ENCODE data around the gene KCNK18. TPM values are rescaled to one million over a fixed set of nuclear protein-coding genes. Genes with fewer than 3 reads are reported as not detected.

The KCNK18 gene
- total RNA-seq, 1 donor: not detected

GRCh38 chr10:117256910-117257309, 59.6 kb downstream of the KCNK18 start:
- Histone ChIP-seq H3K27me3 (ENCODE audit: insufficient read depth, low read length) (peaks cover 16% of the 10 kb centered on the region), H3K9me3 (ENCODE audit: low read depth, low read length) (no peaks in the 10 kb centered on the region), H3K36me3 (ENCODE audit: insufficient read depth, low read length) (no peaks in the 10 kb centered on the region), H3K27ac (ENCODE audit: low read depth, low read length) (no peak overlapping the region), H4K20me1 (ENCODE audit: insufficient read depth, low read length) (no peaks in the 10 kb centered on the region), H3K79me2 (ENCODE audit: insufficient read depth, low read length) (no peaks in the 10 kb centered on the region), H2AFZ (ENCODE audit: low read length) (no peak overlapping the region), H3K4me3 (ENCODE audit: insufficient read depth, low read length) (no peak overlapping the region), H3K4me2 (ENCODE audit: insufficient read depth, low read length) (no peak overlapping the region), H3K4me1 (ENCODE audit: insufficient read depth, low read length) (no peaks in the 10 kb centered on the region)
- no peak for DNase-seq (ENCODE audit: insufficient read length, low spot score, missing footprints)
- no peak for TF ChIP-seq CTCF (IDR thresholded peaks at IDR 0.05; ENCODE audit: extremely low read depth, low read depth, low read length)

GRCh38 chr10:117257721-117258120, 60.4 kb downstream of the KCNK18 start:
- H3K4me1 ChIP-seq (ENCODE audit: insufficient read depth, low read length): no peaks in the 10 kb centered on the region
- H3K79me2 ChIP-seq (ENCODE audit: insufficient read depth, low read length): no peaks in the 10 kb centered on the region
- TF ChIP-seq CTCF (IDR thresholded peaks at IDR 0.05; ENCODE audit: extremely low read depth, low read depth, low read length): no peak
- H2AFZ ChIP-seq (ENCODE audit: low read length): no peak overlapping the region
- H3K4me3 ChIP-seq (ENCODE audit: insufficient read depth, low read length): no peak overlapping the region
- no peaks in the 10 kb centered on the region for H4K20me1 ChIP-seq (ENCODE audit: insufficient read depth, low read length)
- peaks cover 23% of the 10 kb centered on the region for H3K27me3 ChIP-seq (ENCODE audit: insufficient read depth, low read length)
- DNase-seq (ENCODE audit: insufficient read length, low spot score, missing footprints): no peak
- no peak overlapping the region for H3K4me2 ChIP-seq (ENCODE audit: insufficient read depth, low read length)
- H3K36me3 ChIP-seq (ENCODE audit: insufficient read depth, low read length): no peaks in the 10 kb centered on the region
- H3K27ac ChIP-seq (ENCODE audit: low read depth, low read length): no peak overlapping the region
- no peaks in the 10 kb centered on the region for H3K9me3 ChIP-seq (ENCODE audit: low read depth, low read length)

- TF ChIP-seq CTCF (IDR thresholded peaks at IDR 0.05; ENCODE audit: extremely low read depth, low read depth, low read length): no peak
- Histone ChIP-seq H3K27me3 (ENCODE audit: insufficient read depth, low read length) (peaks cover 24% of the 10 kb centered on the region), H2AFZ (ENCODE audit: low read length) (no peak overlapping the region), H3K4me2 (ENCODE audit: insufficient read depth, low read length) (no peak overlapping the region), H3K4me3 (ENCODE audit: insufficient read depth, low read length) (no peak overlapping the region), H3K27ac (ENCODE audit: low read depth, low read length) (no peak overlapping the region), H4K20me1 (ENCODE audit: insufficient read depth, low read length) (no peaks in the 10 kb centered on the region), H3K79me2 (ENCODE audit: insufficient read depth, low read length) (no peaks in the 10 kb centered on the region), H3K4me1 (ENCODE audit: insufficient read depth, low read length) (no peaks in the 10 kb centered on the region), H3K9me3 (ENCODE audit: low read depth, low read length) (no peaks in the 10 kb centered on the region), H3K36me3 (ENCODE audit: insufficient read depth, low read length) (no peaks in the 10 kb centered on the region)
- DNase-seq (ENCODE audit: insufficient read length, low spot score, missing footprints): no peak
Observed at GRCh38 chr10:117259279-117259678, 62.0 kb downstream of the KCNK18 start.

Small RNA genes within 50 kb of the gene (small RNA-seq; reads per million reads assigned to genes)
- not detected for gene MIR3663

Other genes starting within 250 kb of the KCNK18 start
- 2.2 and 2.4 TPM in 2 replicates for gene SHTN1, start 192.3 kb upstream of the KCNK18 start, total RNA-seq
- gene VAX1, start 59.2 kb upstream of the KCNK18 start, total RNA-seq: not detected in 2 replicates
- gene SLC18A2, start 43.6 kb downstream of the KCNK18 start, total RNA-seq: under 0.01 TPM in 1 of 2 replicates, not detected in the other
- 35.8 and 38.3 TPM in 2 replicates for gene PDZD8, start 178.0 kb downstream of the KCNK18 start, total RNA-seq

Measured in osteoblast (primary cell).